ENCODE results near the gene TMEM89.

The TMEM89 gene

DNA sequence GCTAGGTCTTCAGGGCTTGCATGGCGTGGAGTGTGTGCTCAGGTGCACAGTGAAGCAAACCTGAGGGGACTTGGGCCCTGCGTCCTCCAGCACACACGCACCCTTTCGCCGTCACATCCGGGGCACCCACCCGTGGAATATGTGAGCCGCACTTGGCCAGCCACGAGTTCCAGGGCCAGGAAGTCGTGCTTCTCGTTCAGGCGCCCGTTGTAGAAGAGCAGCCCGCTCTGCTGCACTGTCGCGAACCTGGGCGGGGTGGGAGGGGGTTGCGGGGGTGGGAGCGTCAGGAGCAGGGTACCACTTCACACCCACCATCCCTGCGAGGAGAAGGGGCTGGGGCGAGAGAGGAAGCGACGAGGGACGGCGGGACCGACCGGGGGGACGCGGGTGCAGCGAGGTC is 34.0 kb upstream of the TMEM89 start:
- TF ChIP-seq FOXM1 (IDR thresholded peaks at IDR 0.05; ENCODE audit: borderline replicate concordance) (no peak), BHLHE40 (IDR thresholded peaks at IDR 0.05; ENCODE audit: borderline replicate concordance) (no peak), HDGF (IDR thresholded peaks at IDR 0.05; ENCODE audit: borderline replicate concordance) (no peak), FOXK2 (IDR thresholded peaks at IDR 0.05) (no peak), ZNF384 (IDR thresholded peaks at IDR 0.05) (no peak), FOXA1 (IDR thresholded peaks at IDR 0.05) (no peak), SP1 (IDR thresholded peaks at IDR 0.05) (no peak), LEF1 (IDR thresholded peaks at IDR 0.05; ENCODE audit: borderline replicate concordance) (no peak), NFRKB (IDR thresholded peaks at IDR 0.05) (no peak), ARNT (IDR thresholded peaks at IDR 0.05) (no peak)
- POLR2A ChIA-PET, result no interaction called here
- no peak for DNase-seq (ENCODE audit: extremely low spot score)
- CTCF ChIA-PET, result no interaction called here

DNA sequence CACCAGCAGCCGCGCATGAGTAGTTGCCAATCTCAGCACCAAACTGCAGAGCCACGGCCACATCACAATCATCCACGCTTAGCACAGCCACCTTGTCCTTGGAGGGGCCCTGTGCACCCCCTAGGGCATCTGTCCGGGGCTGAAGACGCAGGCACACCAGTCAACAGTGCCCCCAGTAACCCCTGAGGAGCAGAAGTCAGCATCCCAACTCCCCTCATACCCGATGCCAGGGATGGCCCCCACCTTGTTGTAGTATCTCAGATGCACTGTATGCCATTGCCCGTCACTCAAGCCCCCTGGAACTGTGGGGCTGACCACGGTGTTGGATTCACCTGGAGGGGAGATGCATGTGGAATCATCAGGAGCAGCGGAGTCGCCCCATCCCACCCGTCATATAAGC is 33.5 kb upstream of the TMEM89 start:
- no peak for TF ChIP-seq TARDBP (IDR thresholded peaks at IDR 0.05)
- TF ChIP-seq ELF4 (IDR thresholded peaks at IDR 0.05), result no peak
- TF ChIP-seq ARNT (IDR thresholded peaks at IDR 0.05), result no peak
- TF ChIP-seq CTBP1 (IDR thresholded peaks at IDR 0.05; ENCODE audit: borderline replicate concordance), result no peak
- ChIA-PET CTCF (no interaction called here), POLR2A (no interaction called here)
- DNase-seq (ENCODE audit: extremely low spot score), result no peak

DNA sequence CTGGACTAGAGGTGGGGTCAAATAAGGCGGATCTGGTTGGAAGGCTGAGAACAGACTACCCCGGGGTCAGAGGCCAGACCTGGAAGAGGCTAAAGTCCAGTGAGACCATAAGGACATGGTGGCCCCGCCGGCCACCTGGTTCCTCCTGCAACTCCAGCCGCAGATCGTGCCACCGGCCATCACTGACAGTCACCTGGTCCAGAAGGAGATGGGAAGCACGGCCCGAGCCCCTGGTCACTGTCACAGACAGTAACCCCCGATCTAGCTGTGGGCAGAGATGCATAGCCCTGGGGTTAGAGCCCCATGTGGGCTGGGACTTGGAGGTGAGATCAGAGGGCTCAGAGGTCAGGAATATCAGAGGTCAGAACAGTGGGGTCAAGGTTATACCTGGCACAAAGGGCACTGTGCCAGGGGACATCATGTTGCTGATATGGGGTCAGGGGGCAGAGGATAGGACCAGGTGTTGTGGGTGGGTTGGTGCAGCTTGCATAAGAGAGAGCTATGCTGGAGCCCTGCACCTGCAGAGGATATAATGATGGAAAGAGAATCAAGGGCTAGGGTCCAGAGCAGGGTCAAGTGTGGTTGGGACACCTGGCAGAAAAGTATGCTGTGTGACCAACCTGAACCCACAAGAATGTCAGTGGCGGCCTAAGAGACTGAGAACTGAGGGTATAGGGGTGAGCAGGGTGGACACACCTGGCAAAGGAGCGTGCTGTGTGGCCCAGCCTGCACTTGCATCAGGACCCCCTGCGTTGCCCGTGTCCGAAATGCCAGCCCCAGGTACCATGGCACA is 31.6 kb upstream of the TMEM89 start:
- DNase-seq (ENCODE audit: extremely low spot score), result no peak
- TF ChIP-seq FOXK2 (IDR thresholded peaks at IDR 0.05) (no peak), LEF1 (IDR thresholded peaks at IDR 0.05; ENCODE audit: borderline replicate concordance) (no peak), NFRKB (IDR thresholded peaks at IDR 0.05) (no peak), TARDBP (IDR thresholded peaks at IDR 0.05) (no peak), HDGF (IDR thresholded peaks at IDR 0.05; ENCODE audit: borderline replicate concordance) (no peak), ELF4 (IDR thresholded peaks at IDR 0.05) (no peak), CTBP1 (IDR thresholded peaks at IDR 0.05; ENCODE audit: borderline replicate concordance) (no peak), FOXM1 (IDR thresholded peaks at IDR 0.05; ENCODE audit: borderline replicate concordance) (no peak), ARNT (IDR thresholded peaks at IDR 0.05) (no peak), BHLHE40 (IDR thresholded peaks at IDR 0.05; ENCODE audit: borderline replicate concordance) (no peak), L3MBTL2 (conservative IDR thresholded peaks at IDR 0.05) (no peak)
- TF ChIP-seq, protein P1, sequence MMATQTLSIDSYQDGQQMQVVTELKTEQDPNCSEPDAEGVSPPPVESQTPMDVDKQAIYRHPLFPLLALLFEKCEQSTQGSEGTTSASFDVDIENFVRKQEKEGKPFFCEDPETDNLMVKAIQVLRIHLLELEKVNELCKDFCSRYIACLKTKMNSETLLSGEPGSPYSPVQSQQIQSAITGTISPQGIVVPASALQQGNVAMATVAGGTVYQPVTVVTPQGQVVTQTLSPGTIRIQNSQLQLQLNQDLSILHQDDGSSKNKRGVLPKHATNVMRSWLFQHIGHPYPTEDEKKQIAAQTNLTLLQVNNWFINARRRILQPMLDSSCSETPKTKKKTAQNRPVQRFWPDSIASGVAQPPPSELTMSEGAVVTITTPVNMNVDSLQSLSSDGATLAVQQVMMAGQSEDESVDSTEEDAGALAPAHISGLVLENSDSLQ (IDR thresholded peaks at IDR 0.05), result no peak
- ChIA-PET POLR2A (interaction anchor here (0.8 to 3.4 kb wide), 3 partner anchors 10 to 399 kb away, joined by 3 to 16 read pairs (median 3); partner anchors contain the start of gene CELSR3), CTCF (interaction anchor here (0.5 kb wide), 1 partner anchor 83 kb away, joined by 3 read pairs; no protein-coding TSS in a partner anchor)

DNA sequence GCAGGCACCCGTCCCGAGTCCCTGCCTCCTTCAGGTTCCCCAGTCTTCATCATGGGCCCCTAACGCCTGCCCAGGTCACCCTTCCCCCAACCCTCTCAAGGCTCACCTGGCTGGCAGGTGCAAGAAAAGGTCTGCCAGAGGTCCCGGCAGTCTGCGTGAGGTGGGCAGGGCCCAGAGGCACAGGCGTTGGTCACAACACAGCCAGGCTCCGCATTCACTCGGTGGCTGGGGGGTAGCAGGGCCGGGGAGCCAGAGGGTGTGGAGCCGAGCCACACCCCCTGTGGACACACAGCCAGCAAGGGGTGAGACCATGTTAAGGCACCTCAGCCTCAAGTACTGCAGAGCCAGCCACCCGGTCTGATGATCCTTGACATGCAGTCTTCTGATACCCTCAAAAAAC is 30.2 kb upstream of the TMEM89 start:
- ChIA-PET CTCF (no interaction called here), POLR2A (interaction anchor here (1.1 to 3.4 kb wide), 2 partner anchors 11 to 16 kb away, joined by 3 to 16 read pairs; partner anchors contain the start of genes CELSR3 and SLC26A6)
- TF ChIP-seq FOXK2 (IDR thresholded peaks at IDR 0.05) (no peak), FOXA1 (IDR thresholded peaks at IDR 0.05) (no peak), ZNF384 (IDR thresholded peaks at IDR 0.05) (no peak), BHLHE40 (IDR thresholded peaks at IDR 0.05; ENCODE audit: borderline replicate concordance) (no peak), SUZ12 (IDR thresholded peaks at IDR 0.05) (no peak), CTBP1 (IDR thresholded peaks at IDR 0.05; ENCODE audit: borderline replicate concordance) (no peak), SP1 (IDR thresholded peaks at IDR 0.05) (no peak), TARDBP (IDR thresholded peaks at IDR 0.05) (no peak), NFRKB (IDR thresholded peaks at IDR 0.05) (no peak), ARNT (IDR thresholded peaks at IDR 0.05) (no peak), LEF1 (IDR thresholded peaks at IDR 0.05; ENCODE audit: borderline replicate concordance) (no peak), FOXM1 (IDR thresholded peaks at IDR 0.05; ENCODE audit: borderline replicate concordance) (no peak), L3MBTL2 (conservative IDR thresholded peaks at IDR 0.05) (no peak)
- TF ChIP-seq, protein P1 (IDR thresholded peaks at IDR 0.05), result no peak
- no peak for DNase-seq (ENCODE audit: extremely low spot score)

DNA sequence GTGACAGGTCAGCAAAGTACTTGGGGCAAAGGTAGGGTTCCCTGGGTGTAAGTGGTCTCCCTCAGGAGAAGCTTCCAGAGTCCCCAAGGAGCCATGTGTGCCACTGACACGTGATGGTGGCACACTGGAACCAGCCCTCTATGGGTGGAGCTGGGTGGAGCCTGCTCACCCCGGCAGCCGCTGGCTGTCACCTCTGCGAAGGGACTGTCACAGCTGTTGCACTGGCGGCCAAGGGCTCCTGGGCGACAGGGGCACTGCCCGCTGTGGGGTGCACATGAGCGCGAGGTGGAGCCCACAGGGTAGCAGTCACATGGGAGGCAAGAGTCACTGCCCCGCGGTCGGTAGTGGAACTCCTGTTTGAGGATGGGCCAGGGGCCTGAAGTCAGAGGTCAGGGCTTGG is 29.2 kb upstream of the TMEM89 start:
- CTCF ChIA-PET, result no interaction called here
- POLR2A ChIA-PET, result interaction anchor here (1.1 to 3.4 kb wide), 2 partner anchors 12 to 15 kb away, joined by 3 to 16 read pairs; partner anchors contain the start of genes CELSR3 and SLC26A6
- TF ChIP-seq ARNT (IDR thresholded peaks at IDR 0.05) (no peak), SUZ12 (IDR thresholded peaks at IDR 0.05) (no peak), FOXK2 (IDR thresholded peaks at IDR 0.05) (no peak), CTBP1 (IDR thresholded peaks at IDR 0.05; ENCODE audit: borderline replicate concordance) (no peak)
- TF ChIP-seq, protein P1 (IDR thresholded peaks at IDR 0.05), result no peak
- DNase-seq (ENCODE audit: extremely low spot score), result no peak

DNA sequence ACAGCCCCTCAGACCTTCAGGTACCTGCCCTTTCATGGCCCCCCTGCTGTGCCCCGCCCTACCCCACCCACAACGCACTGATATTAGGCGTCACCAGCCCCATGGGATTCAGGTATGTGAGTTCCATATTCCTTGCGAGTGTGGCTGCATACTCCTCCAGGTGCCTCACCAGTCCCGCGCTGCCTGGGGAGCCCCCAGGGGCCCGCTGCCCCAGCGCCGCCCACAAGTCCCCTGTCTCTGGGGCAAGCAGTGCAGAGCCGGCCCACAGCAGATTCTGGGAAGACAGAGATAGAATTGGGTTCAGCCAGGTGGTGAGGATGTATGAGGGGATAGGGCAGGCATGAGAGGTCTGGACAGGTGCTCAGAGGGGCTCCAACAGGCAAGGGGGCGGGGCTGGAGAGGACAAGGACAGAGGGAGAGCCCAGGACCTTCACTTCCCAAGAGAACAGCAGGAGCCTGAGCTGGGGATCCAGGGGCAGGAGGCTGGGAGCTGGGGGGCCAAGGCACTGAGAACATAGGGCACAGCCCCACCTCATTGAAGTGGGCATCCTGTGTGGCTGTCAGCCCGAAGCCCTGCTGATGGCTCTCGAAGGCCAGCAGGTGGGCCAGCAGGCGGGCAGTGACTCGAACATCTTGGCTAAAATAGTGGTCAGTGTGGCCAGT is 26.8 kb upstream of the TMEM89 start:
- TF ChIP-seq SP1 (IDR thresholded peaks at IDR 0.05) (no peak), ELF4 (IDR thresholded peaks at IDR 0.05) (no peak), ZNF384 (IDR thresholded peaks at IDR 0.05) (no peak), CTBP1 (IDR thresholded peaks at IDR 0.05; ENCODE audit: borderline replicate concordance) (no peak), FOXM1 (IDR thresholded peaks at IDR 0.05; ENCODE audit: borderline replicate concordance) (no peak)
- CTCF ChIA-PET, result interaction anchor here (1.1 kb wide), 1 partner anchor 13 kb away, joined by 3 read pairs; the partner anchor contains the start of gene SLC26A6
- POLR2A ChIA-PET, result interaction anchor here (1.4 to 1.6 kb wide), 3 partner anchors 8 to 359 kb away, joined by 4 to 6 read pairs (median 5); partner anchors contain the start of genes CELSR3 and WDR6
- DNase-seq (ENCODE audit: extremely low spot score), result no peak

Measured in HEK293T (cell line).